ENCODE data around the gene PMM1.

- no peak for TF ChIP-seq CTCF (conservative IDR thresholded peaks at IDR 0.05)
- TF ChIP-seq EZH2 (IDR thresholded peaks at IDR 0.05; ENCODE audit: low read depth), result no peak
Observed at GRCh38 chr22:41613456-41613855, 23.8 kb upstream of the PMM1 start.

Data from PC-9 (cell line).